CD4-positive, alpha-beta memory T cell (primary cell): ENCODE measurements around the gene NMT2. TPM values are rescaled to one million over a fixed set of nuclear protein-coding genes. Genes with fewer than 3 reads are reported as not detected.

Experiments used
- CTCF ChIA-PET: fragments of 350-600 bp; sonication (Branson Sonifier 250); formaldehyde crosslinking; loops from one replicate; lab custom pipeline; 2021; ENCODE audit warnings: inconsistent platforms; ENCODE audit not compliant: partially characterized antibody; lab: Charles Lee
- POLR2A ChIA-PET: fragments of 350-600 bp; sonication (Branson Sonifier 250); formaldehyde crosslinking; loops from one replicate; lab custom pipeline; 2021; ENCODE audit not compliant: partially characterized antibody; lab: Charles Lee
- DNase-seq, 5 donors: peaks; one replicate each; pipeline versions ENCODE4 v3.0.0 to v3.0.0-alpha.2; 2020 to 2022; ENCODE audit warnings: mixed read lengths in 1 of 5
- H3K27ac ChIP-seq: one replicate; pipeline ENCODE4 v1.7.0; 2013; ENCODE audit warnings: low read depth, low read length
- H3K27me3 ChIP-seq: 2 replicates; pipeline ENCODE4 v1.7.0; 2013; ENCODE audit warnings: mild to moderate bottlenecking, low read length, moderate library complexity; ENCODE audit not compliant: insufficient read depth
- H3K36me3 ChIP-seq: 2 replicates; pipeline ENCODE4 v1.7.0; 2013; ENCODE audit warnings: mild to moderate bottlenecking, low read length, moderate library complexity; ENCODE audit not compliant: insufficient read depth
- H3K4me1 ChIP-seq: 2 replicates; pipeline ENCODE4 v1.7.0; 2013; ENCODE audit warnings: mild to moderate bottlenecking, low read length, moderate library complexity; ENCODE audit not compliant: insufficient read depth
- H3K4me3 ChIP-seq, 2 donors: one replicate each; pipeline ENCODE4 v1.7.0; 2013; ENCODE audit warnings: low read length in 2 of 2, mild to moderate bottlenecking in 1 of 2
- H3K9me3 ChIP-seq, 2 donors: one replicate each; pipeline ENCODE4 v1.7.0; 2013; ENCODE audit warnings: low read length in 2 of 2, control low read depth in 1 of 2; ENCODE audit not compliant: control insufficient read depth in 1 of 2
- H3K27ac Mint-ChIP-seq, 7 donors: one replicate each; pipeline ENCODE4 v1.8.0; 2020 to 2021; ENCODE audit warnings: mixed read lengths in 7 of 7, mild to moderate bottlenecking in 6 of 7, inconsistent platforms in 3 of 7, moderate library complexity in 3 of 7
- H3K27me3 Mint-ChIP-seq, 2 donors: one replicate each; pipeline ENCODE4 v1.8.0; 2020 to 2021; ENCODE audit warnings: mixed read lengths in 2 of 2
- H3K36me3 Mint-ChIP-seq, 2 donors: one replicate each; pipeline ENCODE4 v1.8.0; 2020 to 2021; ENCODE audit warnings: mixed read lengths in 2 of 2, inconsistent platforms in 1 of 2, mild to moderate bottlenecking in 1 of 2
- H3K4me1 Mint-ChIP-seq, 4 donors: one replicate each; pipeline ENCODE4 v1.8.0; 2020 to 2021; ENCODE audit warnings: mixed read lengths in 4 of 4, mild to moderate bottlenecking in 1 of 4
- H3K4me3 Mint-ChIP-seq, 8 donors: one replicate each; pipeline ENCODE4 v1.8.0; 2020 to 2021; ENCODE audit warnings: mixed read lengths in 8 of 8, mild to moderate bottlenecking in 7 of 8, moderate library complexity in 6 of 8, inconsistent platforms in 3 of 8
- H3K9me3 Mint-ChIP-seq, 8 donors: one replicate each; pipeline ENCODE4 v1.8.0; 2020 to 2021; ENCODE audit warnings: mixed read lengths in 8 of 8, mild to moderate bottlenecking in 5 of 8, inconsistent platforms in 3 of 8, moderate library complexity in 1 of 8
- intact Hi-C: fragments of 100-400 bp; cut with micrococcal nuclease; formaldehyde crosslinking; loops from one replicate; pipeline ENCODE4 v1.15.1; 2023
- polyA plus RNA-seq, 2 donors: library from polyadenylated mRNA; unstranded; fragments of 300-500 nt; fragmentation: Illumina TruSeq; gene quantifications; one replicate each; pipeline ENCODE4 v1.2.3, GENCODE V29; 2021
- total RNA-seq, 2 experiments: library from RNA; stranded (reverse); gene quantifications; one replicate each; pipeline ENCODE4 v1.2.3, GENCODE V29; 2021

The NMT2 gene
- total and polyA plus RNA-seq, 4 experiments from 2014 or later = 38.7 to 101 (median 77.4) TPM

DNA sequence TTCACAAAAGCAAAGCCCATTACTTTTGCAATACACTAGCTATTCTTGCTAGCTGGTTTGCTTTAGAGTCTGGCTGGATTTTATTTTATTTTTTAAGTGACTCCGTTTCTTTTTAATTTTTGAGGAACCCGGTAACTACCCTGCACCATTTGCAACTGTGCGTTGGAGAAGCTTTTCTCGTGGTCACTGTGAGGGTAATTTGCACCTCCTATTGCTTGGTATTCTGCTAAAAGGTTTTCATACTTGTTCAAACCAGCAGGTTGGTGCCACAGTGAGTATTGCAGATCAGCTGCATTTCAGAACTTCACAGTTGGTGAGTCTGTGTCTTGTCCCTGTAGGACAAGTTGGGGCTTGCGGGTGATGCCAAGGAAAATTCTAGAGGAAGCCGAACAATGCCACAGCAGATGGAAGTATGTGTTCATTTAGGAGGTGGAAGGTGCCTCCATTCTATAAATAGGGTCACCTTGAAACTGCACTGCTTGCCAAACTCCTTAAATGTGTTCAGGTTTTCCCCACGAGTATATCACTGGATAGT is 3.9 kb upstream of the NMT2 start:
- peaks cover 43% of the 10 kb centered on the region for H3K4me1 ChIP-seq
- DNase-seq = no peak
- no peaks in the 10 kb centered on the region for H3K36me3 ChIP-seq
- no peaks in the 10 kb centered on the region for H3K9me3 ChIP-seq
- no peak overlapping the region for H3K4me3 ChIP-seq
- no peak overlapping the region for H3K4me3 Mint-ChIP-seq
- no peaks in the 10 kb centered on the region for H3K27me3 ChIP-seq
- no peaks in the 10 kb centered on the region for H3K9me3 Mint-ChIP-seq
- peaks cover 33 to 55% (median 40%) of the 10 kb centered on the region in 4 donors for H3K4me1 Mint-ChIP-seq
- no peak overlapping the region for H3K27ac ChIP-seq
- peak overlapping the region; percentile 16 to 93 (median 70) for H3K27ac Mint-ChIP-seq
- H3K36me3 Mint-ChIP-seq = peaks cover 0 to 7% of the 10 kb centered on the region in 2 donors
- POLR2A ChIA-PET = interaction anchor here (0.6 to 2.9 kb wide), 4 partner anchors 12 to 22 kb away, joined by 3 to 18 read pairs (median 4); no protein-coding TSS in a partner anchor
- intact Hi-C loops = no loop called here
- no peaks in the 10 kb centered on the region for H3K27me3 Mint-ChIP-seq
- CTCF ChIA-PET = interaction anchor here (1.0 to 2.9 kb wide), 3 partner anchors 13 to 82 kb away, joined by 5 to 10 read pairs (median 6); no protein-coding TSS in a partner anchor

DNA sequence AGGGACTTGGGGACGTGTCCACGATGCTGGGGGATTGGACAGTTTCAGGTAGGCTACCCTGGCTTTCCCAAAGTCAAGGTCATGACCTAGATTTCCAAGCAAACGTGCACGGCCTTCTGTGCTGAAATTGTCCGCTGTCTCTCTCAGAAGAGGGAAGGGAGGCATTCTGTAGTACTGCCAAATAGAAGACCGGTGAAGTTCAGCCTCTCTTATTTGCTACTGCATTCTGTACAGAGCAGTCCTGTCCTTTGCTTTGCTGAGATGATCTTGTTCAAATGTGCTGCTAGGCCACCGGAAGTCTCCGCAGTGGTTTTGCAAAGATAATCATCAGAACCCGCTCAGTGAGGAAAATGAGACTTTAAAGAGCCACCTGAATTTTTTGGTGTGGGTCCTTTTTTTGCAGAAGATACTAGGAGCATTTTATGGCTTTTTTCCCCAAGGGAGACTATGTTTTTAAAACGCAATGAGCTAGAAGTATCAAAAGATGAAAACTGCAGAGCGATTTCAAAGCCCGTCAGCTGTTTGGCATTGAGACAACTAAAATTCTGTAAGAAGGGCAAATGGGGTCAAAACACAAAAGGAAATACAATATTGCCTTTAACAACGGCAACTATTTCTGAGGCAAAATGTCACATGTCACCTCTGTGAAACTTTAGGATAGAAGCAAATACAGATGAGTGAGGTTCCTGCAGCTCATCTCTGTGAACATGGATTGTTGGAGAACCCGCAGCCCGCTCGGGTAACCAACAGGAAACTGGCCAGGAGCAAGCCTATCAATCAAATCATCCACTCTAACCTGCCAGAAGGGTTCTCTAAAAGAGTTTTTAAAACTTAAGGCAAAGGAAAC is 1.3 kb upstream of the NMT2 start:
- POLR2A ChIA-PET = interaction anchor here (0.8 to 5.8 kb wide), 21 partner anchors 9 to 292 kb away, joined by 3 to 93 read pairs (median 6); partner anchors contain the start of gene RPP38
- intact Hi-C loops = loop anchor here (1.0 to 10.0 kb wide), 8 partner anchors 16 to 1385 kb away; partner anchors contain the start of genes CDNF, FAM171A1, HSPA14 and MEIG1
- peaks cover 67% of the 10 kb centered on the region for H3K4me1 ChIP-seq

DNA sequence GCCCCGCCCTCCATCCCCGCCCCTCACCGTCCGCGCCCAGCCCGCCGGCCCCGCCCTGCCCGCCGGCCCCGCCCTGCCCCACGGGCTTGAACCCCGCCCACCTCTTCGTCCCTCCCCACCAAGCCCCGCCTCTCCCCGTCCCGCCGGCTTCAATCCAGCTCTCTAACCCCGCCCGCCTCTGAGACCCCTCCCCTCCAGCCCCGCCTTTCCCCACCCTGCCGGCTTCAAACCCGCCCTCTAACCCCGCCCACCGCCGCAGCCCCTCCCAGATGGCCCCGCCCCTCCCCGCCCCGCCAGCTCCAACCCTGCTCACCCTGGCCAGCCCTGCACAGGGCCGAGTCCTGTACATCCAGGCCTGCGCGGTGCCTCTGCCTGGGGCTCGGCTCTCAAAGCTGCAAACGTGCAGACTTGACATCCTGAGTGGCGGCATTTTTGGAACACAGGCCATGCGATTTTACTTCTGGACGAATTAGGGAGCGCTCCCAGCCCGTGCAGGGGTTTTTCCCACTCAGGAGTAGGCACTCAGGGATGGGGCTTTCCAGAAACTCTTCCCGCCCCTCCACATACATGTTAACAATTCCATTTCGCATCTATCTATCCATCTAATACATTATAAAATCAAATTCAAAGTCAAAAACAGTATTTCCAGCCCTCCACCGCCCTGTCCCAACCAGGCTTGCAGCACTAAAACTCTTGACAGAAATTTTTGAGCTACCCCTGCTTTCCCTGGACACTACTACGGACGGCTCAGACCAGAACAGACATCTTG is 477 bp upstream of the NMT2 start:
- DNase-seq = peak; percentile 88 to 96 (median 91)
- Histone ChIP-seq H3K27me3 (no peaks in the 10 kb centered on the region), H3K4me1 (peaks cover 74% of the 10 kb centered on the region), H3K9me3 (no peaks in the 10 kb centered on the region), H3K27ac (peak overlapping the region; percentile 46), H3K4me3 (peak overlapping the region; percentile 1 to 44), H3K36me3 (no peaks in the 10 kb centered on the region)
- Mint-ChIP-seq H3K36me3 (peaks cover 0 to 12% of the 10 kb centered on the region in 2 donors), H3K27ac (peak overlapping the region; percentile 73 to 97 (median 93)), H3K27me3 (no peaks in the 10 kb centered on the region), H3K4me3 (peak overlapping the region; percentile 85 to 93 (median 88)), H3K4me1 (peaks cover 46 to 67% (median 57%) of the 10 kb centered on the region in 4 donors), H3K9me3 (no peaks in the 10 kb centered on the region)
- intact Hi-C loops = loop anchor here (1.0 to 10.0 kb wide), 10 partner anchors 16 to 1384 kb away; partner anchors contain the start of genes CDNF, FAM171A1, HSPA14 and MEIG1
- POLR2A ChIA-PET = interaction anchor here (0.6 to 5.8 kb wide), 22 partner anchors 10 to 331 kb away, joined by 3 to 93 read pairs (median 6); partner anchors contain the start of genes CDNF, HSPA14, MSANTD7 and RPP38
- CTCF ChIA-PET = interaction anchor here (0.7 to 5.4 kb wide), 15 partner anchors 9 to 70 kb away, joined by 3 to 48 read pairs (median 4); no protein-coding TSS in a partner anchor

More for the DNA sequence above, 1.3 kb upstream of the NMT2 start:
- DNase-seq = peak; percentile 73 to 84 (median 76)
- peaks cover 44 to 66% (median 55%) of the 10 kb centered on the region in 4 donors for H3K4me1 Mint-ChIP-seq
- peak overlapping the region; percentile 46 for H3K27ac ChIP-seq
- H3K27me3 Mint-ChIP-seq = no peaks in the 10 kb centered on the region
- H3K36me3 ChIP-seq = no peaks in the 10 kb centered on the region
- no peaks in the 10 kb centered on the region for H3K9me3 Mint-ChIP-seq
- H3K9me3 ChIP-seq = no peaks in the 10 kb centered on the region
- H3K4me3 Mint-ChIP-seq = peak overlapping the region; percentile 85 to 93 (median 88)
- H3K4me3 ChIP-seq = peak overlapping the region; percentile 3 to 44
- CTCF ChIA-PET = interaction anchor here (1.1 to 5.4 kb wide), 12 partner anchors 8 to 71 kb away, joined by 3 to 48 read pairs (median 6); no protein-coding TSS in a partner anchor
- H3K36me3 Mint-ChIP-seq = peaks cover 0 to 8% of the 10 kb centered on the region in 2 donors
- H3K27ac Mint-ChIP-seq = peak overlapping the region; percentile 73 to 97 (median 93)
- no peaks in the 10 kb centered on the region for H3K27me3 ChIP-seq

DNA sequence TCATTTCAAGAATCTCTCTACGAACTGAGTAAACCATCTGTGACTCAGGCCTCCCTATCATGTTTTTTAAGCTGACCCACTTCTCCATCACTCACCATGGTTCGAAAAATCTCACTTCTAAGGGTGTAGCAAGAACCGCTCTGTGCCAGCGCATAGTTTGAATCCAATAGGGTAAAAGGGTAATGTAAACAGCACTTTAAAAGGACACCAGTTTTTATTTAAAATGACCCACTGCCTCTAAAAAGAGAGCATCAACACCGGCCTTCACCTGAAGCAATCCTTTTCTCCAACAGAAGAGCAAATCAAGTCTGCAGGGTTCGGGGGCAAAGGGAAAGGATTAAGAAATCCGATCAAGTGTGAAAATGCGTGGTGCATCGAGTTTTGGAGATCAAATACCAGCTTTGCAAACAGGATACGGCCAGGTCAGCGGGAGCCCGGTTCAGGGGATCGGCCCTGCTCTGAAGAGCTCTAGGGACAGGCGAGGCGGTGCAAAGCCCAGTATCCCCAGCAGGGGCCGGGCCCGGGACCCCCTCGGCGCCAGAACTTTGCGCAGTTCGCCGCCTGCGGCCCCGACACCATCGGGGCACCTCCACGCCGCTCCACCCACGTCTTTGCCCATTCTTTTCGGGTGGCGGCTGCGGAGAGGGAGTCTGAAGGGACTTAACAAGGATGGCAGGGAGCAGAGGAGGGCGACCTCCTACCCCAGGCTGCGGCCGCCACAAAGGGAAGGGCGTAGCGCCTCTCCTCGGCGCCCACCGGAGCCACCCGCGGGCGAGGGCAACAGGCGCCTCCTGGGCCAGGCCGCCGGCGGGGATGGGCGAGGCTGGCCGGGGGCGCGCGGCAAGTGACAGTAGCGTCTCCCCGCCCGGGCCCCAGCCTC is 842 bp downstream of the NMT2 start:
- peak overlapping the region; percentile 81 to 95 (median 90) for H3K27ac Mint-ChIP-seq
- peak; percentile 5 to 63 (median 41) for DNase-seq
- no peaks in the 10 kb centered on the region for H3K36me3 ChIP-seq
- ChIA-PET CTCF (interaction anchor here (0.9 to 5.4 kb wide), 13 partner anchors 14 to 203 kb away, joined by 3 to 48 read pairs (median 5); partner anchors contain the start of gene FAM171A1), POLR2A (interaction anchor here (0.5 to 5.8 kb wide), 17 partner anchors 13 to 531 kb away, joined by 3 to 93 read pairs (median 5); partner anchors contain the start of genes CDNF, HSPA14, MSANTD7 and RPP38)
- peaks cover 76% of the 10 kb centered on the region for H3K4me1 ChIP-seq
- peak overlapping the region; percentile 93 to 98 (median 96) for H3K4me3 Mint-ChIP-seq
- H3K9me3 Mint-ChIP-seq = no peaks in the 10 kb centered on the region
- H3K27ac ChIP-seq = peak overlapping the region; percentile 66
- intact Hi-C loops = loop anchor here (1.0 to 10.0 kb wide), 7 partner anchors 70 to 1383 kb away; partner anchors contain the start of genes CDNF, FAM171A1, HSPA14 and MEIG1
- no peaks in the 10 kb centered on the region for H3K27me3 Mint-ChIP-seq
- peaks cover 45 to 67% (median 55%) of the 10 kb centered on the region in 4 donors for H3K4me1 Mint-ChIP-seq
- H3K9me3 ChIP-seq = no peaks in the 10 kb centered on the region
- H3K36me3 Mint-ChIP-seq = peaks cover 0 to 12% of the 10 kb centered on the region in 2 donors
- H3K27me3 ChIP-seq = no peaks in the 10 kb centered on the region
- peak overlapping the region; percentile 53 to 81 for H3K4me3 ChIP-seq

DNA sequence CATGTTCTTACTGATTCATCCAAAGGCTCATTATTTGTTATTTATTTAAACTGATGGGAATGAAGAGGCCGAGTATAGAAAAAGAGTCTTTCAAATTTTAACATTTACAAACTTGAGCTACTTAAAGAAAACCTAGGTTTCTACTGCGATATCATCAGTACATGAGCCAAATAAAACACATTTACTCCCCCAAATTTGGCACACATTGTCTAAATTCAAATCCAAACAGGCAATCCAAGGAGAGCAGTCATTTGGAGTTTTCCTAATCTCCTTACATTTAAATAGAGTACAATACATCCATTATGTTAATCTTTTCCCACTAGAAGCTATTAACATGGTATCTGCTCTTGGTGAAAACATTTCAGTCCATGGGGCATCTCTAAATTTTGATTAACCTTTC is 2.2 kb downstream of the NMT2 start:
- DNase-seq = no peak
- H3K36me3 Mint-ChIP-seq = peaks cover 0 to 12% of the 10 kb centered on the region in 2 donors
- ChIA-PET CTCF (interaction anchor here (0.7 to 5.4 kb wide), 10 partner anchors 19 to 329 kb away, joined by 3 to 48 read pairs (median 4); partner anchors contain the start of gene CDNF), POLR2A (interaction anchor here (1.2 to 5.8 kb wide), 6 partner anchors 15 to 68 kb away, joined by 3 to 93 read pairs (median 5); partner anchors contain the start of gene RPP38)
- no peaks in the 10 kb centered on the region for H3K9me3 Mint-ChIP-seq
- H3K27ac ChIP-seq = no peak overlapping the region
- peaks cover 67% of the 10 kb centered on the region for H3K4me1 ChIP-seq
- no peaks in the 10 kb centered on the region for H3K27me3 ChIP-seq
- no peaks in the 10 kb centered on the region for H3K27me3 Mint-ChIP-seq
- intact Hi-C loops = loop anchor here (5.0 to 10.0 kb wide), 2 partner anchors 86 to 1382 kb away; no protein-coding TSS in a partner anchor
- H3K9me3 ChIP-seq = no peaks in the 10 kb centered on the region
- no peaks in the 10 kb centered on the region for H3K36me3 ChIP-seq
- H3K4me3 Mint-ChIP-seq = peak overlapping the region; percentile 93 to 98 (median 96)
- H3K4me1 Mint-ChIP-seq = peaks cover 45 to 68% (median 52%) of the 10 kb centered on the region in 4 donors
- peak overlapping the region in 3 of 7 donors; percentile 49 to 86 (median 50) for H3K27ac Mint-ChIP-seq
- peak overlapping the region in 1 of 2 donors; percentile 53 for H3K4me3 ChIP-seq
